Nucleus accumbens (tissue), 56 donors: ENCODE data around the gene ERCC2.
A peak's percentile ranks its signal among the peaks of the same experiment; 100 is the strongest.

ENCODE experiments used
- DNase-seq, 56 donors: peaks; one replicate each; lab custom pipeline; 2025; lab: John Stamatoyannopoulos, UW

Gene ERCC2

DNA sequence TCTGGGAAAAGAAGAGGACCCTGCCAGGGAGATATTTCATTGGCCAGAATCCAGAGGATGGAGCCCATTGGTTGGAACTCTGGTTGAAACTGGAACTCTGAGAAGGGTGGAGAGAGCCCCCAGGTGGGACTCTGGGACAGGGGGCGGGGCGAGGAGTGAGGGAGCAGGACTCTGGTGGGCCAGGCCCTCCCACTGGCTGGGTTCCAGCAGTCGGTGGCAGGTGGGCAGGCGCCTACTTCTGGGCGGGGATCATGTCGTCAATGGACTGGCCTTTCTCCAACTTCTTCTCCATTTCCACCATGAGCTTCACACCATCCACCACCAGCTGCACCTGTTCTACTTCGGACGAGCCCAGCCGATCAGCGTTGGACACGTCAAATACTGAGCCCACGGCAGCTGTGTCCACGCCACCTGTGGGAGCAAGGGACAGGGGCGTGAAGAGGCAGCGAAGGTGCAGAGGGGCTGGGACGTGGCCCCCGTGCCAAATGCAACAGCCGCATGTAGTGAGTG is 63.8 kb downstream of the ERCC2 start:
- peak in 2 of 56 donors; percentile 10 to 38 for DNase-seq

DNA sequence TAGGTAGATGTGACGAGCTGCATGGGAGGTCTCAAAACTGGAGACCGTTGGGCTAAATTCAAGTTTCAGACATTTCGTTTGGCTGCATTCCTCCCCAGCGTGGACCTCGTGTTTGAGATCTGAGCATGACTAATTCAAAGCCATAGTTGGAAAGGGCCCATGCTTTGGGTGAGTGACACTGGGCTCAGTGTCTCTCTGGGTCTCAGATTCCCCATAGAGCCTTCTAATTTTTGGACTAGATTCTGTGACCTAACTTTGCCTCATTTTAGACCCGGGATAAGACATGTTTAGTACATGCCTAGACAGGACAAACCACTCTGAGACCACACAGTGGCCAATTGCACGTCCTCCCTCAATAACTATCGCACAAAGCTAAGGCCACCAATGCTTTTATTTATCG is 64.3 kb downstream of the ERCC2 start:
- DNase-seq = no peak

GRCh38 chr19:45305421-45305820 is 65.0 kb downstream of the ERCC2 start:
- DNase-seq = no peak

GRCh38 chr19:45305007-45305406 is 65.4 kb downstream of the ERCC2 start:
- DNase-seq = no peak

DNA sequence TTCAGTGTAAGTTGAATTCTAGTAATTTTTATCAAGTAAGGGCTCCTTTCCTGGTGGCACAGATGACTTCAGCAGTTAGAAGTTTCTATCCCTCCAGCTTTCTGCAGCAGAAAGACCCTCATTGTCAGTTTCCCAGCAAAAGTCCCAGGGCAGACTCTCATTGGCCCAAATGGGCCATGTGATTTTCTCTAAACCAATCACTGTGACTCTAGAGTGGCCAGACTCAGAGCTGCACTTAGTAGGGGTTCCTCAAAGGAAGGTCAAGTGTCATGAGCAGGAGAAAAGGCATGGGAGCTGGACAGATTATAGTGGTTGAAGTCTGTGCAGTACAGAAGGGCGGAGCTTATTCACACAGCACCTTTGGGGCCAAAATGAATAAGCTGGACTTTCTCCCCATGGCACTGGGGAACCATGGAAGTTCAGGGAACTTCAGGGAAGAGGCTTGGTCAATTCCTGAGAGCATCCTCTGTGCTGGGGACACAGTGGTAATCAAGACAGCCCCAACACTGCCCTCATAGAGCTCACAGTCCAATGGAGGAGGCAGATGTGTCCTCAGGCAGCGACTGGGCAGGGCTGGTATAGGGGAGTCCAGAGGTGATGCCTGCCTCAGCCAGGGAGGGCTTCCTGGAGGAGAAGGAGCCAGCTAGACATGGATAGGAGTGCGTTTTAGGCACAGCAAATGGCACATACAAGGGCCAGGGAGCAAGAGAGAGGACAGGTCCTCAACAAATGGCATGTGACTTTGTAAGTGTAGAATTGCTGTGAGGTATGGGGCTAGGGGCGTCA is 66.0 kb downstream of the ERCC2 start:
- no peak for DNase-seq

DNA sequence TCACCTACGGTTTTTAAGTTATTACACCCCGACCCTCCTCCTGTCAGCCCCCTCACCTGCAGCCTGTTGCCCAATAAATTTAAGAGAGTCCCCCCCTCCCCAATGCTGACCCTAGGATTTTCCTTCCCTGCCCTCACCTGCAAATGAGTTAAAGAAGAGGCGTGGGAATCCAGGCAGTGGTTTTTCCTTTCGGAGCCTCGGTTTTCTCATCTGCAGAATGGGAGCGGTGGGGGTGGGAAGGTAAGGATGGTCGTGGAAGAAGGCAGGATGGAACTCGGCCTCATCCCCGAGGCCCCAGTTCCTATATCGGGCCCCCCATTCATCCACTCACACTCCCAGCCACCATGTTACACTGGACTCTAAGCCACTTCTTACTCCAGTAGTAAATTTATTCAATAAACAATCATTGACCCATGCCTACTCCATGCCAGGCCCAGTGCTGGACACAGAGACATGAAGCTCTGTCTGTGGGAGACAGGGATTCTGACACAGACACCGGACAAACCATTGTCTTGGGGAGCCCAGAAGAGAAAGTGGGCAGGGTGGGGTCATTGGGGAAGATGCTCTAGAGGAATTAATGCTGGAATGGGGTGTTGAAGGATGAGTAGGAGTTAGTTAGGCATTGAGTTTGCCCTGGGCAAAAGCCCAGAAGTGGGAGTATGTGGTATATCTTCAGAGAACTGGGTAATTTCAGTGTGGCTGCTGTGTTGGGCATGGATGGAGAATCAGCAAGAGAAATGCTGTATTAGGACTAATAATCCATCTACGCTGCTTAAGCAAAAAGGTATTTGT is 66.9 kb downstream of the ERCC2 start:
- no peak for DNase-seq

DNA sequence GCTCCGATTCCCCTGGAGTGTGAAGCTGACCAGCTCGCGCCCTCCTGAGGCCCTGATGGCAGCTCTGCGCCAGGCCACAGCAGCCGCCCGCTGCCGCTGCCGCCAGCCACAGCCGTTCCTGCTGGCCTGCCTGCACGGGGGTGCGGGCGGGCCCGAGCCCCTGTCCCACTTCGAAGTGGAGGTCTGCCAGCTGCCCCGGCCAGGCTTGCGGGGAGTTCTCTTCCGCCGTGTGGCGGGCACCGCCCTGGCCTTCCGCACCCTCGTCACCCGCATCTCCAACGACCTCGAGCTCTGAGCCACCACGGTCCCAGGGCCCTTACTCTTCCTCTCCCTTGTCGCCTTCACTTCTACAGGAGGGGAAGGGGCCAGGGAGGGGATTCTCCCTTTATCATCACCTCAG is 68.0 kb downstream of the ERCC2 start:
- DNase-seq = no peak
